Measurements from ENCODE around the gene ATN1. TPM values are rescaled to one million over a fixed set of nuclear protein-coding genes. Genes with fewer than 3 reads are reported as not detected.

The ATN1 gene
- total and polyA plus RNA-seq, 2 of the 8 experiments (the other 6 are each of a cell fraction or from before 2014, with no cell fraction given), result 20.6 to 73.4 TPM

DNA sequence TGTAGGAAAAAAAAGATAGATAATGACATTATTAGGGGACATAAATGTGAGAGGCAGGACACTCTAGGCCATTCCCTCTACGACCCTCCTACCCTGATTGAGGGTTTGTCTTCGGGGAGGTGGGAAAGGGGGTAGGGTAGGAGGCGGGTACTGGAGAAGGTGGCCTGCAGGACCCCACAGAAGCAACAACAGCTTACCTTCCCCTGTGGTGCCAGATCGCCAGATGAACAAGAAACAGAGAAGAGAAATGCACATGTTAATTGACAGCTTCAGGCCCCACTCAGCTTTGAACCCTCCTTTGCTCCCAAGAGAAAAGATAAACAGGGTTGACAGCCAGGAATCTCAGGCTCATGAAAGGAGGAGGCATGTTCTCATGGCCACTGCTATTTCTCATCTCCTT lies 38.0 kb downstream of the ATN1 start (continued):
- TF ChIP-seq RAD21 (IDR thresholded peaks at IDR 0.05 in 1 of 2, conservative IDR thresholded peaks at IDR 0.05 in 1 of 2; ENCODE audit: low read depth in 2 of 2, low read length in 2 of 2) (no peak), HDAC6 (IDR thresholded peaks at IDR 0.05; ENCODE audit: low read depth, low read length) (no peak), NANOG (IDR thresholded peaks at IDR 0.05; ENCODE audit: insufficient read depth, low read depth, low read length, poor library complexity, severe bottlenecking) (no peak), GTF2F1 (IDR thresholded peaks at IDR 0.05; ENCODE audit: borderline replicate concordance, low read depth, low read length) (no peak), KDM1A (IDR thresholded peaks at IDR 0.05; ENCODE audit: borderline replicate concordance, low read length) (no peak), RBBP5 (IDR thresholded peaks at IDR 0.05; ENCODE audit: borderline replicate concordance, low read depth, low read length) (no peak)
- TF ChIP-seq, protein P1, sequence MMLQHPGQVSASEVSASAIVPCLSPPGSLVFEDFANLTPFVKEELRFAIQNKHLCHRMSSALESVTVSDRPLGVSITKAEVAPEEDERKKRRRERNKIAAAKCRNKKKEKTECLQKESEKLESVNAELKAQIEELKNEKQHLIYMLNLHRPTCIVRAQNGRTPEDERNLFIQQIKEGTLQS (IDR thresholded peaks at IDR 0.05; ENCODE audit: insufficient read depth, low read depth, low read length), result no peak

Measured in H1 (cell line).